Measurements from ENCODE around the gene ATP8A1. TPM values are rescaled to one million over a fixed set of nuclear protein-coding genes. Genes with fewer than 3 reads are reported as not detected.

Gene ATP8A1
- polyA plus RNA-seq, 1 donor from 2014 or later: 45.8 TPM

GRCh38 chr4:42391355-42391664, 265.6 kb downstream of the ATP8A1 start:
- peaks cover 18% of the 10 kb centered on the region for H3K27me3 ChIP-seq (ENCODE audit: insufficient read depth, low read depth, low read length)
- no peak overlapping the region for H3K9ac ChIP-seq (ENCODE audit: low read length)
- H4K20me1 ChIP-seq (ENCODE audit: insufficient read depth): no peaks in the 10 kb centered on the region
- no peaks in the 10 kb centered on the region for H3K79me2 ChIP-seq (replicated peaks; ENCODE audit: insufficient read depth, low read length)
- no peaks in the 10 kb centered on the region for H3K9me3 ChIP-seq (ENCODE audit: low read length)
- H3K36me3 ChIP-seq (ENCODE audit: insufficient read depth, low read length): no peaks in the 10 kb centered on the region
- TF ChIP-seq RAD21 (conservative IDR thresholded peaks at IDR 0.05) (no peak), EP300 (conservative IDR thresholded peaks at IDR 0.05; ENCODE audit: poor library complexity, severe bottlenecking) (no peak), SMC3 (conservative IDR thresholded peaks at IDR 0.05; ENCODE audit: poor library complexity) (no peak), CTCF (IDR thresholded peaks at IDR 0.05; ENCODE audit: poor library complexity, severe bottlenecking) (no peak), EZH2 (IDR thresholded peaks at IDR 0.05; ENCODE audit: borderline replicate concordance, insufficient read depth, low read length, poor library complexity, severe bottlenecking) (no peak), MXI1 (conservative IDR thresholded peaks at IDR 0.05; ENCODE audit: poor library complexity, severe bottlenecking) (no peak), REST (IDR thresholded peaks at IDR 0.05; ENCODE audit: borderline replicate concordance) (no peak), POLR2AphosphoS5 (IDR thresholded peaks at IDR 0.05) (no peak), TAF1 (IDR thresholded peaks at IDR 0.05; ENCODE audit: low read depth) (no peak)
- H3K9me2 ChIP-seq (ENCODE audit: insufficient read depth, low read length): no peaks in the 10 kb centered on the region
- H3F3A ChIP-seq (ENCODE audit: insufficient read depth, low read length, poor library complexity, severe bottlenecking): no peaks in the 10 kb centered on the region
- no peak overlapping the region for H3K4me3 ChIP-seq (ENCODE audit: low read length)
- H3K4me2 ChIP-seq (ENCODE audit: low read length): no peak overlapping the region
- peak overlapping the region; percentile 3 for H3K27ac ChIP-seq (ENCODE audit: low read length)
- no peak overlapping the region for H2AFZ ChIP-seq (ENCODE audit: low read depth, low read length)

- no peak for TF ChIP-seq REST (IDR thresholded peaks at IDR 0.05; ENCODE audit: borderline replicate concordance)
- TF ChIP-seq RAD21 (conservative IDR thresholded peaks at IDR 0.05): no peak
- no peak for TF ChIP-seq MXI1 (conservative IDR thresholded peaks at IDR 0.05; ENCODE audit: poor library complexity, severe bottlenecking)
- TF ChIP-seq POLR2AphosphoS5 (IDR thresholded peaks at IDR 0.05): no peak
- TF ChIP-seq EP300 (conservative IDR thresholded peaks at IDR 0.05; ENCODE audit: poor library complexity, severe bottlenecking): no peak
- TF ChIP-seq CTCF (IDR thresholded peaks at IDR 0.05; ENCODE audit: poor library complexity, severe bottlenecking): no peak
- TF ChIP-seq TAF1 (IDR thresholded peaks at IDR 0.05; ENCODE audit: low read depth): no peak
- no peak for TF ChIP-seq EZH2 (IDR thresholded peaks at IDR 0.05; ENCODE audit: borderline replicate concordance, insufficient read depth, low read length, poor library complexity, severe bottlenecking)
- no peak for TF ChIP-seq SMC3 (conservative IDR thresholded peaks at IDR 0.05; ENCODE audit: poor library complexity)
- H3K9ac ChIP-seq (ENCODE audit: low read length): no peak overlapping the region
- H3K27me3 ChIP-seq (ENCODE audit: insufficient read depth, low read depth, low read length): peaks cover 13% of the 10 kb centered on the region
- no peak overlapping the region for H3K4me2 ChIP-seq (ENCODE audit: low read length)
- H3K79me2 ChIP-seq (replicated peaks; ENCODE audit: insufficient read depth, low read length): no peaks in the 10 kb centered on the region
- no peaks in the 10 kb centered on the region for H3F3A ChIP-seq (ENCODE audit: insufficient read depth, low read length, poor library complexity, severe bottlenecking)
- no peaks in the 10 kb centered on the region for H4K20me1 ChIP-seq (ENCODE audit: insufficient read depth)
- no peaks in the 10 kb centered on the region for H3K9me2 ChIP-seq (ENCODE audit: insufficient read depth, low read length)
- no peak overlapping the region for H2AFZ ChIP-seq (ENCODE audit: low read depth, low read length)
- no peaks in the 10 kb centered on the region for H3K36me3 ChIP-seq (ENCODE audit: insufficient read depth, low read length)
- no peaks in the 10 kb centered on the region for H3K9me3 ChIP-seq (ENCODE audit: low read length)
- H3K4me3 ChIP-seq (ENCODE audit: low read length): no peak overlapping the region
- H3K27ac ChIP-seq (ENCODE audit: low read length): no peak overlapping the region
These were observed 266.1 kb downstream of the ATP8A1 start for GRCh38 chr4:42390622-42391354.
